ENCODE results near the gene RBBP8. TPM values are rescaled to one million over a fixed set of nuclear protein-coding genes. Genes with fewer than 3 reads are reported as not detected.

The RBBP8 gene
- total and polyA plus RNA-seq, 10 of the 15 experiments (the other 5 are each of a cell fraction or from before 2014, with no cell fraction given), result 46.2 to 82.3 (median 68.7) TPM

MicroRNAs within 50 kb of the gene (microRNA counts, 767-probe panel; counts per million panel counts)
- 55.3 counts per million for microRNA hsa-miR-4741

Small RNAs within 50 kb of the gene (small RNA-seq; reads per million reads assigned to genes)
- gene RF00019 (not detected), gene RN7SL745P (not detected)

Other genes with a start within 250 kb of the RBBP8 start
- gene CABLES1, start 202.2 kb downstream of the RBBP8 start, total RNA-seq (2014; rRNA removed), result 11.5 and 14.4 TPM in 2 replicates
- 6.8 and 8.5 TPM in 2 replicates for gene CABLES1, start 202.2 kb downstream of the RBBP8 start, total RNA-seq (2014; rRNA removed; fragmentation: Illumina TruSeq; extraction: Trizol)
- 14.5 and 15.6 TPM in 2 replicates for gene CABLES1, start 202.2 kb downstream of the RBBP8 start, total RNA-seq (2021)
- 24.3 and 27.2 TPM in 2 replicates for gene CABLES1, start 202.2 kb downstream of the RBBP8 start, polyA plus RNA-seq (2011; rRNA removed)
- 9.4 and 13.3 TPM in 2 replicates for gene CABLES1, start 202.2 kb downstream of the RBBP8 start, polyA plus RNA-seq (2014; fragmentation: Illumina TruSeq; extraction: Trizol)
- gene CABLES1, start 202.2 kb downstream of the RBBP8 start, polyA plus RNA-seq (2014; fragmentation: Nextera tagmentation; extraction: Ambion mirVana), result 1 to 10 TPM; 2.9 to 6.6 TPM
- gene CABLES1, start 202.2 kb downstream of the RBBP8 start, polyA plus RNA-seq (2014; rRNA removed), result 8.0 and 8.8 TPM in 2 replicates
- gene CABLES1, start 202.2 kb downstream of the RBBP8 start, polyA plus RNA-seq (2016; fragmentation: Nextera tagmentation; extraction: Ambion mirVana), result 1 to 10 TPM; 3.4 to 4.9 TPM